Liver (tissue), 9 donors: ENCODE results near the gene FOXN3. TPM values are rescaled to one million over a fixed set of nuclear protein-coding genes. Genes with fewer than 3 reads are reported as not detected.

Experiments used
- DNase-seq: peaks from one replicate; pipeline ENCODE4 v3.0.0-alpha.2; 2017; ENCODE audit warnings: low spot score
- H3K27ac ChIP-seq, 2 donors: one replicate each; pipeline ENCODE4 v1.7.0; 2013; ENCODE audit warnings: inconsistent platforms in 2 of 2, low read length in 2 of 2, control low read depth in 1 of 2, low read depth in 1 of 2, mild to moderate bottlenecking in 1 of 2
- H3K27me3 ChIP-seq, 4 donors: one replicate each; pipeline versions ENCODE4 v1.6.1 to v1.7.0; 2013; ENCODE audit warnings: low read length in 3 of 4, inconsistent platforms in 1 of 4, mild to moderate bottlenecking in 1 of 4, moderate library complexity in 1 of 4; ENCODE audit not compliant: control insufficient read depth in 4 of 4, insufficient read depth in 4 of 4
- H3K36me3 ChIP-seq, 4 donors: one replicate each; pipeline versions ENCODE4 v1.6.1 to v1.7.0; 2013; ENCODE audit warnings: low read length in 3 of 4, mild to moderate bottlenecking in 3 of 4, low read depth in 1 of 4, moderate library complexity in 1 of 4; ENCODE audit not compliant: control insufficient read depth in 4 of 4, insufficient read depth in 3 of 4
- H3K4me1 ChIP-seq, 4 donors: one replicate each; pipeline versions ENCODE4 v1.6.1 to v1.7.0; 2013; ENCODE audit warnings: low read length in 3 of 4, mild to moderate bottlenecking in 3 of 4, moderate library complexity in 1 of 4; ENCODE audit not compliant: control insufficient read depth in 4 of 4, insufficient read depth in 4 of 4
- H3K4me3 ChIP-seq, 3 donors: one replicate each; pipeline versions ENCODE4 v1.6.1 to v1.7.0; 2013; ENCODE audit warnings: low read length in 3 of 3, control low read depth in 1 of 3, low read depth in 1 of 3, mild to moderate bottlenecking in 1 of 3
- H3K9ac ChIP-seq, 2 donors: one replicate each; pipeline ENCODE4 v1.7.0; 2013; ENCODE audit warnings: low read length in 2 of 2, mild to moderate bottlenecking in 2 of 2, moderate library complexity in 2 of 2, control low read depth in 1 of 2, low read depth in 1 of 2
- H3K9me3 ChIP-seq, 4 donors: one replicate each; pipeline versions ENCODE4 v1.6.1 to v1.7.0; 2013; ENCODE audit warnings: low read length in 3 of 4; ENCODE audit not compliant: control insufficient read depth in 4 of 4
- ATF3 ChIP-seq: IDR thresholded peaks from 2 replicates; pipeline ENCODE4 v1.6.1; 2016; ENCODE audit warnings: antibody characterized with exemption
- CTCF ChIP-seq: fragments of 150-350 bp; IDR thresholded peaks from 2 replicates; pipeline ENCODE4 v1.5.1; 2017; ENCODE audit warnings: improper control_type of control experiment, low read depth, low read length; ENCODE audit not compliant: missing input control
- EGR1 ChIP-seq, 2 donors: IDR thresholded peaks; 2 replicates each; pipeline ENCODE4 v1.6.1; 2016 to 2018; ENCODE audit warnings: antibody characterized with exemption in 2 of 2, low read depth in 2 of 2
- FOXA1 ChIP-seq: IDR thresholded peaks from 2 replicates; pipeline ENCODE4 v1.6.1; 2016; ENCODE audit warnings: antibody characterized with exemption
- FOXA2 ChIP-seq: IDR thresholded peaks from 2 replicates; pipeline ENCODE4 v1.6.1; 2016; ENCODE audit warnings: antibody characterized with exemption
- GABPA ChIP-seq, 2 donors: IDR thresholded peaks in 1 of 2; conservative IDR thresholded peaks in 1 of 2; 2 replicates each; pipeline ENCODE4 v1.6.1; 2016; ENCODE audit warnings: antibody characterized with exemption in 2 of 2, mild to moderate bottlenecking in 1 of 2, moderate library complexity in 1 of 2
- HNF4A ChIP-seq, 2 donors: conservative IDR thresholded peaks; 2 replicates each; pipeline ENCODE4 v1.6.1; 2016; ENCODE audit warnings: antibody characterized with exemption in 2 of 2, mild to moderate bottlenecking in 2 of 2
- HNF4G ChIP-seq: IDR thresholded peaks from 2 replicates; pipeline ENCODE4 v1.6.1; 2016; ENCODE audit warnings: antibody characterized with exemption
- JUND ChIP-seq, 2 donors: IDR thresholded peaks; 2 replicates each; pipeline ENCODE4 v1.6.1; 2016; ENCODE audit warnings: antibody characterized with exemption in 2 of 2
- NR2F2 ChIP-seq: IDR thresholded peaks from 2 replicates; pipeline ENCODE4 v1.6.1; 2016; ENCODE audit warnings: antibody characterized with exemption
- RAD21 ChIP-seq, 2 donors: IDR thresholded peaks; 2 replicates each; pipeline ENCODE4 v1.6.1; 2016; ENCODE audit warnings: antibody characterized with exemption in 2 of 2, mild to moderate bottlenecking in 2 of 2
- REST ChIP-seq: IDR thresholded peaks from 2 replicates; pipeline ENCODE4 v1.6.1; 2016; ENCODE audit warnings: antibody characterized with exemption, mild to moderate bottlenecking
- RXRA ChIP-seq, 2 donors: IDR thresholded peaks; 2 replicates each; pipeline ENCODE4 v1.6.1; 2017 to 2018; ENCODE audit warnings: antibody characterized with exemption in 2 of 2, mild to moderate bottlenecking in 1 of 2
- SP1 ChIP-seq: IDR thresholded peaks from 2 replicates; pipeline ENCODE4 v1.6.1; 2018; ENCODE audit warnings: antibody characterized with exemption, mild to moderate bottlenecking
- TAF1 ChIP-seq: conservative IDR thresholded peaks from 2 replicates; pipeline ENCODE4 v1.6.1; 2016; ENCODE audit warnings: antibody characterized with exemption, mild to moderate bottlenecking
- YY1 ChIP-seq: IDR thresholded peaks from 2 replicates; pipeline ENCODE4 v1.6.1; 2016; ENCODE audit warnings: antibody characterized with exemption, mild to moderate bottlenecking
- WGBS: extraction: QIAGEN DNeasy Blood & Tissue Kit; methylation state at CpG from one replicate; pipeline ENCODE4 v1.1.7; 2013; 5-methylcytosine and 5-hydroxymethylcytosine counted together
- polyA plus RNA-seq, 2 donors: library from polyadenylated mRNA; stranded (reverse) in 1 of 2; unstranded in 1 of 2; fragments of 200-250 nt in 1 of 2; fragments of >200 nt in 1 of 2; fragmentation: Nextera tagmentation in 1 of 2; extraction: Ambion mirVana in 1 of 2; gene quantifications; one replicate each; pipeline versions ENCODE4 v1.2.1 to v1.2.3, GENCODE V29; 2013 to 2015
- total RNA-seq, 2 donors: library from RNA; depleted of rRNA; stranded (reverse); fragments of >200 nt; gene quantifications; one replicate each; pipeline ENCODE4 v1.2.3, GENCODE V29; 2014
- TF ChIP-seq, protein P1 (sequence below): IDR thresholded peaks from 2 replicates; pipeline ENCODE4 v1.6.1; 2016; ENCODE audit warnings: antibody characterized with exemption
- donor health status: healthy.
- donor health status: healthy.
- donor health status: healthy.
- donor health status: healthy.
- donor health status: healthy.

The FOXN3 gene
- total and polyA plus RNA-seq, 4 donors: 17.8 to 44.8 (median 35.3) TPM

DNA sequence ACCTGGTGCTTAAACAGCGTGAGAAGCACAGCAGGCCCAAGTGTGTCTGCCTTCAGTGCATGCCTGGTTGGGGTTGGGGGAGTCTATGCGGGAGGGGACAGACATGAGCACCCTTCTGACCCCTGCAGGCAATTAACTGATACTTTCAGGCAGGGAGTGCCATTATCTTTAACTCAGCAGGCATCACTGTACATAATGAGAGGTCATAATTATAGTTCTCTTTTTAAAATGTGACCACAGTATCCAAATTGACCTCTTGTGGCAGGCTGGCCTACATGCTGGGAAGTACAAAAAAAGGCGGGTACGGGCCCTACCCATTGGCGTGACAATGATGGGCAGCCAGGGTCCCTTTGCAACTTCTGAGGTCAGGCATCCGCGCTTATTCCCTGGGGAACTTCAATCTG is 209.1 kb downstream of the FOXN3 start:
- Histone ChIP-seq H3K9me3 (no peaks in the 10 kb centered on the region), H3K36me3 (no peaks in the 10 kb centered on the region), H3K9ac (no peak overlapping the region), H3K4me1 (no peaks in the 10 kb centered on the region), H3K27ac (no peak overlapping the region), H3K4me3 (no peak overlapping the region), H3K27me3 (no peaks in the 10 kb centered on the region)
- DNase-seq: no peak
- 91% methylated on average over 7 of the region's 7 CpGs for WGBS
- no peak for TF ChIP-seq YY1
- TF ChIP-seq CTCF: no peak
- TF ChIP-seq RAD21 (IDR thresholded peaks at IDR 0.05): no peak
- TF ChIP-seq REST: no peak
- TF ChIP-seq NR2F2: no peak
- TF ChIP-seq HNF4A (conservative IDR thresholded peaks at IDR 0.05): no peak
- no peak for TF ChIP-seq EGR1 (IDR thresholded peaks at IDR 0.05; ENCODE audit: low read depth in 2 of 2)
- TF ChIP-seq FOXA2: no peak
- no peak for TF ChIP-seq ATF3
- TF ChIP-seq TAF1: no peak
- TF ChIP-seq SP1: no peak
- TF ChIP-seq GABPA (IDR thresholded peaks at IDR 0.05 in 1 of 2, conservative IDR thresholded peaks at IDR 0.05 in 1 of 2): no peak
- no peak for TF ChIP-seq JUND (IDR thresholded peaks at IDR 0.05)
- TF ChIP-seq, protein P1, sequence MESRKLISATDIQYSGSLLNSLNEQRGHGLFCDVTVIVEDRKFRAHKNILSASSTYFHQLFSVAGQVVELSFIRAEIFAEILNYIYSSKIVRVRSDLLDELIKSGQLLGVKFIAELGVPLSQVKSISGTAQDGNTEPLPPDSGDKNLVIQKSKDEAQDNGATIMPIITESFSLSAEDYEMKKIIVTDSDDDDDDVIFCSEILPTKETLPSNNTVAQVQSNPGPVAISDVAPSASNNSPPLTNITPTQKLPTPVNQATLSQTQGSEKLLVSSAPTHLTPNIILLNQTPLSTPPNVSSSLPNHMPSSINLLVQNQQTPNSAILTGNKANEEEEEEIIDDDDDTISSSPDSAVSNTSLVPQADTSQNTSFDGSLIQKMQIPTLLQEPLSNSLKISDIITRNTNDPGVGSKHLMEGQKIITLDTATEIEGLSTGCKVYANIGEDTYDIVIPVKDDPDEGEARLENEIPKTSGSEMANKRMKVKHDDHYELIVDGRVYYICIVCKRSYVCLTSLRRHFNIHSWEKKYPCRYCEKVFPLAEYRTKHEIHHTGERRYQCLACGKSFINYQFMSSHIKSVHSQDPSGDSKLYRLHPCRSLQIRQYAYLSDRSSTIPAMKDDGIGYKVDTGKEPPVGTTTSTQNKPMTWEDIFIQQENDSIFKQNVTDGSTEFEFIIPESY: no peak
- TF ChIP-seq RXRA (IDR thresholded peaks at IDR 0.05): no peak
- no peak for TF ChIP-seq HNF4G
- no peak for TF ChIP-seq FOXA1
